ENCODE data around the gene MAPK1IP1L.

MAPK1IP1L gene

GRCh38 chr14:55117803-55118441 is 66.5 kb downstream of the MAPK1IP1L start:
- no peaks in the 10 kb centered on the region for H3K36me3 Mint-ChIP-seq (ENCODE audit: low read depth)
- no peaks in the 10 kb centered on the region for H3K27me3 Mint-ChIP-seq
- H3K9me3 Mint-ChIP-seq = no peaks in the 10 kb centered on the region
- H3K4me3 Mint-ChIP-seq = no peak overlapping the region
- H3K4me1 Mint-ChIP-seq (ENCODE audit: low read depth) = no peaks in the 10 kb centered on the region
- H3K27ac Mint-ChIP-seq = no peak overlapping the region

DNA sequence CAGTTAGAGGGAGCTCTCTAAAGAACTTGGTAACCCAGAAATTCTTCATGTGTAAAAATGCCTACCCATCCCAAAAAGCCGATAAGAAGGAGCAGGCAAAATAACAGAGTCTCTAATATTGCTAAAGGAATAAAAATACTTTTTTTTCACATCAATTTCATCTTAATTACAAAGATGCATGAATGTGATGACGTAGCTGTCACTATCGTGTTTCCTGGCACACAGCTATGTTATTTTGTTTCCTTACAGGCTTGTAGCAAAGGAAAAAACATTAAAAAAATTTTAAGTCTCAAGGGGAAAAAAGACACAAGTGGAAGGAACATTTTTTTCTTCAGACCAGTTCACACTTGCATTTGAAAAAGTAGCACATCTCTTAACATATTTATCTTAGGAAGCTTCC is 67.3 kb downstream of the MAPK1IP1L start:
- no peaks in the 10 kb centered on the region for H3K4me1 Mint-ChIP-seq (ENCODE audit: low read depth)
- H3K4me3 Mint-ChIP-seq = no peak overlapping the region
- H3K27me3 Mint-ChIP-seq = no peaks in the 10 kb centered on the region
- H3K9me3 Mint-ChIP-seq = no peaks in the 10 kb centered on the region
- no peaks in the 10 kb centered on the region for H3K36me3 Mint-ChIP-seq (ENCODE audit: low read depth)
- H3K27ac Mint-ChIP-seq = no peak overlapping the region

All from stimulated activated naive CD8-positive, alpha-beta T cell treated with anti-CD3 and anti-CD28 coated beads, Interleukin-15, Interleukin-2, amounts not matched to agents 100 ng/mL and 50 ng/mL, for 24 hours (primary cell).